HG03575 (cell line): ENCODE measurements around the gene ITGA2B.
"Not testable (repeated sequence)": the region's sequence is repeated elsewhere in the genome, so short reads cannot be mapped to it uniquely, and the experiment has no call there.

Experiments used
- ATAC-seq: cut with Tn5 transposase; IDR thresholded peaks from one replicate; pipeline ENCODE4 v1.9.1; 2021; ENCODE audit not compliant: unreplicated experiment, insufficient number of reproducible peaks, low FRiP score; ENCODE audit errors: extremely low read depth

Gene ITGA2B

DNA sequence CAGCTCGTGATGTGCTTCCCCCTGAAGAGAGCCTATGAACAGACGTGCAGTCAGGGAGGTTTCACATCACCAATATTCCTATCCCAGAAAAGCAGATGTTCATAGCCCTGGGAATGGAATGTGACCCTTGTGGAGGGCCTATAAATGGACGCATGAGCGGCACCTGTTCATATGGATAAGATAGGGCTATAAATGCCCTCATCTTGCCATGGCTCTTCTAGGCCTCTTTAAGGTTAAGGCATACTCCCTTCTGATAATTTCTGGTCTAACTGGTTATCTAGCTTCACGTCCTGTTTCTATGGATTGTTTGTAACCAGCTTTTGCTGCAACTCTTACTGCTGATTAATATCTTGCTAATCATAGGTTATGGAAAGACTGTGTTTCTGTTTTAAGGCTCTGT, 48.9 kb downstream of the ITGA2B start:
- ATAC-seq = not testable (repeated sequence)

DNA sequence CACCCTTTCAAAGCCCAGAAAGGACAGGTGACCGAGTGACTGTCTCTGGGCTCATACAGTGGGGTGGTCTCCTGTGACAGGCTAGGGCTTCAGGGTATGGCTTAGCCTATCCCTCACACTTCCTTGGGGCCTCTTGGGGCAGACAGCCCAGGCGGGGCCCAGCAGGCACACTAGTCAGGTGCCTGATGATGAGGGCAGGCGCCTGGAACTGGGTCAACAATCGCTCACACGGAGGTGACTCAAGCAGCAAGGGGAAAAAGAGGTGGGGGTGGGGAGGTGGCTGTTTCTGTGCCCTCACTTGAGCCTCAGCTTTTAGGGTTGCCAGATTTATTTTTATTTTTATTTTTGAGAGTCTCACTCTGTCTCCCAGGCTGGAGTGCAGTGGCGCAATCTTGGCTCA, 50.7 kb downstream of the ITGA2B start:
- no peak for ATAC-seq

DNA sequence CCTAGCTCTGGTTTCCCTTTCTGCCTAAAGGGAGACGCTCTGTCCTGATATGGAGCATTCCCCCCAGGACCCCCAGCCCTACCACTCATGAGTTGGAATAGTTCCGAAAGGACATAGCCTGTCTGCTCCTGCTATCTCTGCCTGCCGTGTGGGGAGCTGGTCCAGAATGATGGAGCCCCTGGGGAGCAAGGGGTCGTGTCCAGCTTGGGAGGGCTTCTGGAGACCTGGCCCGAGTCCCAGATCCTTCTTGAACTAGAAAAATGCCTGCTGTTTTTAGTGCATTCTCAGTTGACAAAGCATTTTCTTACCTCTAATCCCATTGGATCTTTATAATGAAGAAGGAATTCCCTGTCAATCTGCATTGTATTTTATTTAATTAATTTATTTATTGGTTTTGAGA, 53.5 kb downstream of the ITGA2B start:
- no peak for ATAC-seq

DNA sequence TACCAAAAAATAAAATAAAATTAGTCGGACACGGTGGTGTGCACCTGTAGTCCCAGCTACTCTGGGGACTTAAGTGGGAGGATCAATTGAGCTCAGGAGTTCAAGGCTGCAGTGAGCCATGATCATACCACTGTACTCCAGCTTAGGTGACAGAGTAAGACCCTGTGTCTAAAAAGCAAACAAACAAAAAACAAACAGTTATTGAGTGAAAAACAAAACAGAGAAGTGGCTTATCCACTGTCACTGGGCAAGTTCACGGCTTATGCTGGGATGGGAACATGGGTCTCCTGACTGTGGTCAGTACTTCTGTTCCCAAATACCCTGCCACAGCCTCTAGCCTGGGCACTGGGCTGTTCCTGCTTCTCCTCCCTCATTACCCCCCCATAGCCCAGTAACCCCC, 53.9 kb downstream of the ITGA2B start:
- ATAC-seq = no peak

GRCh38 chr17:44334727-44335126, 54.7 kb downstream of the ITGA2B start:
- no peak for ATAC-seq

DNA sequence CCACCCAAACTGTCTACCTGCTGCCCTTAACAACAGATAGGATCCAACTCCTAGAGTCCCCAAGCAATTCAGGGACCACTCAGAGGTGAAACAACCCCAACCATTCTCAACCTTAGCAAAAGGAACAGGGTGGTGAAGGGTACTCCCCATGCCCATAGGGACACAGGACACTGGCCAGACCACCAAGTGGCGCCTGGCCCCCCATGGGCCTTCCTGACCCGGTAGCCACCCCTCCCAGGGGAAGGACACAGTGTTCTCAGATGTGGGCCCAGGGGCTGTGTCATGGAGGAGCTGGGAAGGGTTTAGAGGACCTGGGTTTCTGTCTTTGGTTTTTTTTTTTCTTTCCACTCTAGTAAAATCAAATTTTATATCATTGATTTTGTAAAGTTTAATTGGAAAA, 55.1 kb downstream of the ITGA2B start:
- ATAC-seq = no peak

DNA sequence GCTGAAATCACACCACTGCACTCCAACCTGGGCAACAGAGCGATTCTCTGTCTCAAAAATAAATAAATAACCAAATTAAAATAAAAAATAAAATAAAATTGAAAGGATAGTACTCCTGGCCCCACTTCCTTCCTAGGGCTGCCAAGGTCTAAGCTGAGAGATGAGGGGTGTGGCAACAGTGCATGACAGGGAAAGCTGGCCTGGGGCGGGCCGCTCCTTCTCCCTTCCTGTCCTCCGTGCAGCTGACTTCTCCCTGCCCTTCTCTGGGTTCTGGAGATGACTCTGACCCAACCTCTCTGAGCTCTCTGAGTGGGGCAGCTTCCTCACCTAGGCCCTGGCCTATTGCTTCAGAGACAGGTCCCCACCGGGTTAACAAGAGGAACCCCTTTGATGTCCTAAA, 56.1 kb downstream of the ITGA2B start:
- no peak for ATAC-seq

GRCh38 chr17:44331249-44331760, 58.1 kb downstream of the ITGA2B start:
- no peak for ATAC-seq

DNA sequence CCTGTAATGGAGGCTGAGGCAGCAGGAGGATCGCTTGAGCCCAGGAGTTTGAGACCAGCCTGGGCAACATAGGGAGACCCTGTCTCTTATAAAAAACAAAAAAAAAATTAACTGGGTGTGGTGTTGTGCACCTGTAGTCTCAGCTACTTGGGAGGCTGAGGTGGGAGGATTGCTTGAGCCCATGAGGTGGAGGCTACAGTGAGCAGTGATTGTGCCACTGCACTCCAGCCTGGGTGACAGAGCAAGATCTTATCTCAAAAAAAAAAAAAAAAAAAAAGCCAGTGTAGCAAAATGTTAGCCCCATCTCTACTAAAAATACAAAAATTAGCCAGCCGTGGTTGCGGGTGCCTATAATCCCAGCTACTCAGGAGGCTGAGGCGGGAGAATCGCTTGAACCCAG, 59.2 kb downstream of the ITGA2B start:
- ATAC-seq = not testable (repeated sequence)

DNA sequence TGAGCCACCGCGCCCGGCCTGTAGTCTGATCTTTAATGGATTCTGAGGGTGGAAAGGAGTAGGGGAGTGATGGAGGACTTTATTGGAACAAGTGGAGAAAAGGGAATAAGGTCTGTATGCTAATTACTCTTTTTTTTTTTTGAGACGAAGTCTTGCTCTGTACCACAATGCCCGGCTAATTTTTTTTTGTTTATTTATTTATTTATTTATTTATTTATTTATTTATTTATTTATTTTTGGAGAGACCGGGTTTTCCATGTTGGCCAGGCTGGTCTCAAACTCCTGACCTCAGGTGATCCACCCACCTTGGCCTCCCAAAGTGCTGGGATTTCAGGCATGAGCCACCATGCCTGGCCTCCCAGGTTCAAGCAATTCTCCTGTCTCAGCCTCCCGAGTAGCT, 59.9 kb downstream of the ITGA2B start:
- ATAC-seq = not testable (repeated sequence)

- ATAC-seq = no peak
Measured at GRCh38 chr17:44327715-44328449, 61.6 kb downstream of the ITGA2B start.

DNA sequence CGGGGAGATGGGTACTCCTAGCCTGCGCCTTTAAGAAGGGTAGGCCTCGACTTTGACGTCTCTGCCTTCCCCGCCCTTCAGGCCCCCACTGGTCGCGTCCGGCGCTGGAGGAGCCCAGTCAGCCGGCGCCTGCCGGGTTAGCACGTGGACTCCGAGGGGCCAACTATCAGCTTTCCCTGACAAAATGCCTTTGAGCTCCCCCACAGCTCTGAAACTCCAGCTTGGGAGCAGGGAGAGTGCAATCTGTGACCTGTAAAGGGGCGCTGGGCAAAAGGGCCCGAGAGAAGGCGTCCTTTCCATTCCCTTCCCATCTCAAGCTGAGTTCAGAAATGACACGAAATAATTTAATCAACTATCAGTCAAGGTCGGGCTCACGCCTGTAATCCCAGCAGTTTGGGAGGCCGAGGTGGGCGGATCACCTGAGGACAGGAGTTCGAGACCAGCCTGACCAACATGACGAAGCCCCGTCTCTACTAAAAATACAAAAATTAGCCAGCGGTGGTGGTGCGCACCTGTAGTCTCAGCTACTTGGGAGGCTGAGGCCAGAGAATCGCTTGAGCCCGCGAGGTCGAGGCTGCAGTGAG, 62.5 kb downstream of the ITGA2B start:
- no peak for ATAC-seq

DNA sequence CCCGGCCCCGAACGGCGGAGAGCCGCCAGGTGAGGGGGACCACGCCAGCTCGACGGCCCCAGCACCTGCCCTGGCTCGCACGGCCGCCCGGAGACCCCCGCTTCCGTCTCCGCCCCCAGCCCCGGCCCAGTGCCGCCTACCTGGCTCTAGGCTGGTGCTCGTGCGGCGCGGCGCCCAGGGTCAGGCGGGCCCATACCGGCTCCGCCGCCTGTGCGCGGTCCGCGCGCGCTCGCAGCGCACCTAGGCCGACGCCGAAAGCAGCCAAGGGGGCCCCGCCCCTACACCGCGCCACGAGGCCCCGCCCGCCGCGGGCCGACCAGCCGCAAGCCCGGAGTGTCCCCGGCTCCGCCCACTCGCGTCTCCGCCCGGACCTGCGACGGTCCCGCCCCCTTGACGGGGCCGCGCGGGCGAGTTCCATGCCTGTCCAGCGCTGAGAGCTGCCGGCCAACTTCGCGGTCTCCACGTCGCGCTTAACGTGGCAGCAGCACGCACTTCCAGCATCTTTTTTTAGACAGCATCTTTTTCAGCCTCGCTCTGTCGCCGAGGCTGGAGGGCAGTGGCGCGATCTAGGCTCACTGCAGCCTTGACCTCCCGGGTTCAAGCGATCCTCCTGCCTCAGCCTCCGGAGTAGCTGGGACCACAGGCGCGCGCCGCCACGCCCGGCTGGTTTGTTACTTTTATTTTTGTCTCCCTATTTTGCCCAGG, 64.7 kb downstream of the ITGA2B start, which contains the start of gene SLC25A39:
SLC25A39 (minus strand) TSS at position 253 of the 705 bp plus-strand sequence. CDS start 1,261 bp downstream, outside the sequence.
- peak; percentile 27 for ATAC-seq

DNA sequence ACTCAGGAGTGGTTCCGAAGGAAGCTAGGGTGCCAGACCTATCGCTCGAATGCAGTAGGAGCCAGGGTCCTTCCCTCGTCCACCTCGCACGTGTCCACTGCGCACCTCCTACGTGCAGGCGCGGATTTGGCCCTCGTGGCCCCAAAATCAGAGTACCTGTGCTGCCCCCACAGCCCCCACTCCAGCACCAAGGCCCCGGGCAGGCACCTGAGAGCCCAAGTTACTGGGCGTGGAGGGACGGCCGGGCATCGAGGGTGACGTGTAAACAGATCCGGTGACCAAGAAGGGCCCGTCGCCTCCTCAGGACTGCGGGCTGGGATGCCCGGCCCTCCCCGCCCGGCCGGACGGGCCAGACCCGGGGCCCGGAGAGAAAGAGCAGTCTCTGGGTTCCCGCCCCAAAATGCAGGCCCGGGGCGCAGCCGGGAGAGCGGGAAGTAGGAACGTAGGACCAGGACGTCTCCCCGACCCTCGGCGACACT, 65.3 kb downstream of the ITGA2B start:
- no peak for ATAC-seq

DNA sequence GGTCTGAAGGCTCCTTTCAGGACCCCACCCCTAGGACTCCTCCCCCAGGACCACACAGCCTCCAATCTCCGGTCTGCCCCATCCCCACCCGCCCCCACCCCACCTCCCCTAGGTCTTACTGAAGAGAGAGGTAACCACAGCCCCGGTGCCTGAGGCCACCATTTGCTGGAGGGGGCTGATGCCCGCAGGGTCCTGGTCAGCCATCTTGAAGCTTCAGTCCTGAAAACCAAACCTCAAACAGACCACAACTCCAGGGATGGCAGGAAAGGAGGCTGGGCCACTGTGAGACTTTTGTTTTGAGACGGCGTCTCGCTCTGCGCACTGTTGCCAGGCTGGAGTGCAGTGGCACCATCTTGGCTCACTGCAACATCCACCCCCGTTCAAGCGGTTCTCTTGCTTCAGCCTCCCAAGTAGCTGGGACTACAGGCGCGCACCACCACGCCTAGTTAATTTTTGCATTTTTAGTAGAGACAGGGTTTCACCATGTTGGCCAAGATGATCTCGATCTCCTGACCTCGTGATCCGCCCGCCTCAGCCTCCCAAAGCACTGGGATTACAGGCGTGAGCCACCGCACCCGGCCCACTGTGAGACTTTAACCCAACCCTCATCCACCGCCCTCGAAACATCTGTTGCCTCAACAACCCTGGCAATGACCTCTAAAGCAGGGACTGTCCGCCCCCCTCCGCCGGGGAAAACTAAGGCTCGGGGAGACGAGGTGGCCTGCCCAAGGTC, 65.9 kb downstream of the ITGA2B start:
- ATAC-seq = no peak

GRCh38 chr17:44322236-44322895, 67.1 kb downstream of the ITGA2B start:
- no peak for ATAC-seq
